HG03439 (cell line): ENCODE measurements around the gene DNM3.
"Not testable (repeated sequence)": the region's sequence is repeated elsewhere in the genome, so short reads cannot be mapped to it uniquely, and the experiment has no call there.

Experiments
- ATAC-seq: cut with Tn5 transposase; IDR thresholded peaks from one replicate; pipeline ENCODE4 v1.9.1; 2021; ENCODE audit warnings: mild to moderate bottlenecking, moderate library complexity; ENCODE audit not compliant: unreplicated experiment

The DNM3 gene

GRCh38 chr1:172345077-172345476 is 503.8 kb downstream of the DNM3 start:
- peak; percentile 40 for ATAC-seq

GRCh38 chr1:172347416-172347815 is 506.1 kb downstream of the DNM3 start:
- no peak for ATAC-seq

GRCh38 chr1:172350856-172351255 is 509.6 kb downstream of the DNM3 start:
- no peak for ATAC-seq

GRCh38 chr1:172351346-172351745 is 510.0 kb downstream of the DNM3 start:
- no peak for ATAC-seq

GRCh38 chr1:172351754-172352161 is 510.5 kb downstream of the DNM3 start:
- no peak for ATAC-seq

GRCh38 chr1:172352435-172352834 is 511.1 kb downstream of the DNM3 start:
- no peak for ATAC-seq

- no peak for ATAC-seq
Observed at GRCh38 chr1:172354291-172355274, 513.3 kb downstream of the DNM3 start.

- no peak for ATAC-seq
Observed at GRCh38 chr1:172356620-172357019, 515.3 kb downstream of the DNM3 start.

- peak; percentile 18 for ATAC-seq
Observed at GRCh38 chr1:172357753-172358385, 516.6 kb downstream of the DNM3 start.

GRCh38 chr1:172359491-172359999 is 518.2 kb downstream of the DNM3 start:
- ATAC-seq, result no peak

GRCh38 chr1:172360511-172360910 is 519.2 kb downstream of the DNM3 start:
- ATAC-seq, result no peak

GRCh38 chr1:172360985-172361384 is 519.7 kb downstream of the DNM3 start:
- ATAC-seq, result no peak

GRCh38 chr1:172363852-172364251 is 522.6 kb downstream of the DNM3 start:
- no peak for ATAC-seq

GRCh38 chr1:172371646-172372045 is 530.3 kb downstream of the DNM3 start:
- ATAC-seq, result not testable (repeated sequence)

GRCh38 chr1:172373864-172374263 is 532.6 kb downstream of the DNM3 start:
- ATAC-seq, result no peak

GRCh38 chr1:172375211-172375631 is 533.9 kb downstream of the DNM3 start:
- ATAC-seq, result no peak

- no peak for ATAC-seq
Observed at GRCh38 chr1:172376431-172376830, 535.1 kb downstream of the DNM3 start.

- ATAC-seq, result no peak
Observed at GRCh38 chr1:172377565-172377964, 536.3 kb downstream of the DNM3 start.

- no peak for ATAC-seq
Observed at GRCh38 chr1:172378109-172378760, 536.9 kb downstream of the DNM3 start.

- peak; percentile 85 for ATAC-seq
Observed at GRCh38 chr1:172380441-172381244, 539.3 kb downstream of the DNM3 start.
